HG03139 (cell line): ENCODE results near the gene CRADD.

Experiments
- ATAC-seq: cut with Tn5 transposase; IDR thresholded peaks from one replicate; pipeline ENCODE4 v1.9.1; 2021; ENCODE audit not compliant: unreplicated experiment

CRADD gene

GRCh38 chr12:93892423-93893268 lies 215.5 kb downstream of the CRADD start:
- no peak for ATAC-seq

GRCh38 chr12:93894391-93895088 lies 217.4 kb downstream of the CRADD start:
- ATAC-seq = no peak

GRCh38 chr12:93895089-93895445 lies 217.9 kb downstream of the CRADD start:
- no peak for ATAC-seq

GRCh38 chr12:93896427-93896826 lies 219.3 kb downstream of the CRADD start:
- no peak for ATAC-seq

GRCh38 chr12:93896952-93897351 lies 219.8 kb downstream of the CRADD start:
- ATAC-seq = no peak

- ATAC-seq = no peak
Observed at GRCh38 chr12:93901739-93902138, 224.6 kb downstream of the CRADD start.

- ATAC-seq = no peak
Observed at GRCh38 chr12:93902192-93902591, 225.0 kb downstream of the CRADD start.

- ATAC-seq = no peak
Observed at GRCh38 chr12:93902736-93903562, 225.8 kb downstream of the CRADD start.

- no peak for ATAC-seq
Observed at GRCh38 chr12:93904124-93904523, 226.9 kb downstream of the CRADD start.

- ATAC-seq = no peak
Observed at GRCh38 chr12:93908264-93908663, 231.1 kb downstream of the CRADD start.

GRCh38 chr12:93908846-93909567 lies 231.8 kb downstream of the CRADD start:
- no peak for ATAC-seq

- no peak for ATAC-seq
Observed at GRCh38 chr12:93911396-93911795, 234.2 kb downstream of the CRADD start.

- no peak for ATAC-seq
Observed at GRCh38 chr12:93912086-93912733, 235.0 kb downstream of the CRADD start.

GRCh38 chr12:93913845-93914244 lies 236.7 kb downstream of the CRADD start:
- ATAC-seq = no peak

GRCh38 chr12:93914281-93914680 lies 237.1 kb downstream of the CRADD start:
- ATAC-seq = no peak

GRCh38 chr12:93915411-93915810 lies 238.2 kb downstream of the CRADD start:
- no peak for ATAC-seq

GRCh38 chr12:93916402-93916801 lies 239.2 kb downstream of the CRADD start:
- no peak for ATAC-seq

- no peak for ATAC-seq
Observed at GRCh38 chr12:93918262-93918661, 241.1 kb downstream of the CRADD start.

GRCh38 chr12:93918900-93919299 lies 241.7 kb downstream of the CRADD start:
- ATAC-seq = no peak

- no peak for ATAC-seq
Observed at GRCh38 chr12:93921521-93921920, 244.3 kb downstream of the CRADD start.
